ENCODE results near the gene ARHGDIB.

DNA sequence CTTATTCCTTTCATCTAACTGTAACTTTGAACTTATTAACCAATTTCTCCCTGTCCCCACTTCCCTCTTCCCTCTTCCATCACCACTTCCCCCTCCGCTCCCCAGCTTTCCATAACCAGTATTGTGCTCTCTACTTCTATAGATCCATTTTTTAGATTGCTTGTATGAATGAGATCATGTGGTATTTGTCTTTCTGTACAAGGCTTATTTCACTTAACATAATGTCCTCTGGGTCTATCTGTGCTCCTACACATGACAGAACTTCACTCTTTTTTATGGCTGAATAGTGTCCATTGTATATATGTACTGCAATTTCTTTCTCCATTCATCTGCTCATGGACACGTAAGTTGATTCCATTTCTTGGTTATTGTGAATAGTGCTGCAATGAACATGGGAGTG lies 37.5 kb downstream of the ARHGDIB start:
- TF ChIP-seq, protein P1, sequence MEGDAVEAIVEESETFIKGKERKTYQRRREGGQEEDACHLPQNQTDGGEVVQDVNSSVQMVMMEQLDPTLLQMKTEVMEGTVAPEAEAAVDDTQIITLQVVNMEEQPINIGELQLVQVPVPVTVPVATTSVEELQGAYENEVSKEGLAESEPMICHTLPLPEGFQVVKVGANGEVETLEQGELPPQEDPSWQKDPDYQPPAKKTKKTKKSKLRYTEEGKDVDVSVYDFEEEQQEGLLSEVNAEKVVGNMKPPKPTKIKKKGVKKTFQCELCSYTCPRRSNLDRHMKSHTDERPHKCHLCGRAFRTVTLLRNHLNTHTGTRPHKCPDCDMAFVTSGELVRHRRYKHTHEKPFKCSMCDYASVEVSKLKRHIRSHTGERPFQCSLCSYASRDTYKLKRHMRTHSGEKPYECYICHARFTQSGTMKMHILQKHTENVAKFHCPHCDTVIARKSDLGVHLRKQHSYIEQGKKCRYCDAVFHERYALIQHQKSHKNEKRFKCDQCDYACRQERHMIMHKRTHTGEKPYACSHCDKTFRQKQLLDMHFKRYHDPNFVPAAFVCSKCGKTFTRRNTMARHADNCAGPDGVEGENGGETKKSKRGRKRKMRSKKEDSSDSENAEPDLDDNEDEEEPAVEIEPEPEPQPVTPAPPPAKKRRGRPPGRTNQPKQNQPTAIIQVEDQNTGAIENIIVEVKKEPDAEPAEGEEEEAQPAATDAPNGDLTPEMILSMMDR (IDR thresholded peaks at IDR 0.05; ENCODE audit: insufficient read depth, low read depth, low read length) = no peak
- no peak for TF ChIP-seq EZH2 (IDR thresholded peaks at IDR 0.05; ENCODE audit: insufficient read depth, low read length)

Measured in astrocyte (in vitro differentiated cells and primary cell).